HG03025 (cell line): ENCODE data around the gene ILF3.
"Not testable (repeated sequence)": the region's sequence is repeated elsewhere in the genome, so short reads cannot be mapped to it uniquely, and the experiment has no call there.

ENCODE experiments used
- ATAC-seq: cut with Tn5 transposase; IDR thresholded peaks from one replicate; pipeline ENCODE4 v1.9.1; 2021; ENCODE audit warnings: mild to moderate bottlenecking, moderate library complexity; ENCODE audit not compliant: unreplicated experiment, low FRiP score

Gene ILF3

GRCh38 chr19:10671922-10672321, 17.8 kb downstream of the ILF3 start:
- not testable (repeated sequence) for ATAC-seq

DNA sequence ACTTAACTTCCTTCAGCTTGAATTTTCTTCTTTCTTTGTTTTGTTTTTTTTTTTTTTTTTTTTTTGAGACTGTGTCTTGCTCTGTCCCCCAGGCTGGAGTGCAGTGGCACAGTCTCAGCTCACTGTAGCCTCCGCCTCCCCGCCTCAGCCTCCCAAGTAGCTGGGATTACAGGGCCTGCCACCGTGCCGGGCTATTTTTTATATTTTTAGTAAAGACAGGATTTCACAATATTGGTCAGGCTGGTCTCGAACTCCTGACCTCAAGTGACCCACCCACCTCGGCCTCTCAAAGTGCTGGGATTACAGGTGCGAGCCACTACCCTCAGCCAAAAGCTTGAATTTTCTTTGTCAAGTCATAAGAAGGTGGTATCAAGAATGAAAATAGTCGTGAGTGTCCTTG, 21.1 kb downstream of the ILF3 start:
- not testable (repeated sequence) for ATAC-seq

DNA sequence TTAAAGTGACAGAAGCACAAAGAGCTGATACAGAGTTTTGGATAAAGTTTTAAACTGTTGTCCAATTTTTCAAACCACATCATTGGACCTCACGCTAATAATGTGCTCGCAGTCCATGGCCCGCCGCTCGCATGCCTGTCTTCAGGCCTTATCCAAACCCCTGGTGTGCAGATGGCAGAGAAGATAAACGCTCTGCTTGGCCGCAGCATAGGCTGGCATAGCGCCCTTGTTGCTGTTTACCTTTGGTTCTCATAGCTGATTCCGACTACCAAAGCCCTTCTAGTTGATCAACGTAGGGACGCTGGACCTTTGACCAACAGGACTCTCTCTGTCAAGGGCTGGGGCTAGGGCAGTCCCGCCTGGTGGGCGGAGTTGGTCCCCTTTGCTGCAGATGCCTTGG, 23.6 kb downstream of the ILF3 start:
- ATAC-seq, result no peak

GRCh38 chr19:10678813-10679212, 24.7 kb downstream of the ILF3 start:
- ATAC-seq, result no peak

DNA sequence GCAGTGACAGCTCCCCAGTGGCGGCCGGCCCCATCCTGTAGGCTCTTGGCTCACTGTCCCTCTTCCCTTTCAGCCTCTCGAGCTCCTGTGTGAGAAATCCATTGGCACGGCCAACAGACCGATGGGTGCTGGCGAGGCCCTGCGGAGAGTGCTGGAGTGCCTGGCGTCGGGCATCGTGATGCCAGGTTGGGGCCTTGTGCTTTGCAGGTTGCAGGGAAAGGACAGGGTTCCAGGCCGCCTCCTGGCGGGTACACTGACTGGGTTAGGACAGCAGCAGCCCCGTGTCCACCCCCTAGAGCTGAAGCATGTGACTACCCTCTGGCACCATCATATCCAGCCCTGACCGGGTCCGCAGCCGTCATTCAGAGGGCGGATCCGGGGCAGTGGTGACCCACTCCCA, 25.6 kb downstream of the ILF3 start:
- no peak for ATAC-seq

GRCh38 chr19:10680545-10681135, 26.5 kb downstream of the ILF3 start:
- no peak for ATAC-seq

- no peak for ATAC-seq
Measured at GRCh38 chr19:10681658-10682057, 27.5 kb downstream of the ILF3 start.

DNA sequence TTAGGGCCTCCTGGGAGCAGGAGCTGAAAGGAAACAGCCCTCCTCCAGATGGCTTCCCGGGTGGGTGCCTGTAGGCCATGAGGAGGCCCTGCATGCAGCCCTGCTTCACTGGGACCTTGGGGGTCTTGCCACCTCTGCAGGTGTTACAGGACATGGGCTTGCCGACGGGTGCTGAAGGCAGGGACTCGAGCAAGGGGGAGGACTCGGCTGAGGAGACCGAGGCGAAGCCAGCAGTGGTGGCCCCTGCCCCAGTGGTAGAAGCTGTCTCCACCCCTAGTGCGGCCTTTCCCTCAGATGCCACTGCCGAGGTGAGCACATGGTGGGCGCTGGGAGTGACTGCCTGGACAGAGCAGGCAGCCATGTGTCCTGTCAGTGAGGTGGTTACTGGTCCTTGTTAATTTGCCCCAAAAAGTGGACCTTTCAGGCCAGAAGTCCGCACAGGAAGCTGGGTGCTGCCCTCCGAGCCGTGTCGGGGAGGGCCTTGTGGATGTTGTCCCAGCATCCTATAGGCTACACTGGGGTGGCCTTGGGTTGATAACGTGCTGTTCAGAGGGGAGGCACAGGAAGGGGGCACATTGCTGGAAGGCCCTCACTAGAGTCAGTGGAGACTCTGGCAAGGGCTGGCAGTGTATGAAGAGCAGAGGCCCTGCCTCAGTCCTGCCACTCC, 28.4 kb downstream of the ILF3 start:
- ATAC-seq, result no peak

GRCh38 chr19:10683064-10683426, 28.9 kb downstream of the ILF3 start:
- no peak for ATAC-seq

DNA sequence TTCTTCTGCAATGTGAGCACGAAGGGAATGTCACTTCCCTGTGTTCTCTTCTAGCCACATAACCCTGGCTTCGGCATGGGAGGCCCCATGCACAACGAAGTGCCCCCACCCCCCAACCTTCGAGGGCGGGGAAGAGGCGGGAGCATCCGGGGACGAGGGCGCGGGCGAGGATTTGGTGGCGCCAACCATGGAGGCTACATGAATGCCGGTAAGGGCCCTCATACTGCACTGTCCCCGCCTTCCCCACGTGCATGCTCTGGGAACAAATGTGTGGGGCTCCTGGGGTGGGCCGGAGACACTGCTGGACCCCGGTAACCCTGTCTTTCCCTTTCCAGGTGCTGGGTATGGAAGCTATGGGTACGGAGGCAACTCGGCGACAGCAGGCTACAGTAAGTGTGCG, 29.4 kb downstream of the ILF3 start:
- no peak for ATAC-seq

GRCh38 chr19:10685210-10685609, 31.1 kb downstream of the ILF3 start:
- ATAC-seq, result no peak

GRCh38 chr19:10686193-10686592, 32.0 kb downstream of the ILF3 start:
- no peak for ATAC-seq

GRCh38 chr19:10686661-10687517, 32.7 kb downstream of the ILF3 start:
- no peak for ATAC-seq

DNA sequence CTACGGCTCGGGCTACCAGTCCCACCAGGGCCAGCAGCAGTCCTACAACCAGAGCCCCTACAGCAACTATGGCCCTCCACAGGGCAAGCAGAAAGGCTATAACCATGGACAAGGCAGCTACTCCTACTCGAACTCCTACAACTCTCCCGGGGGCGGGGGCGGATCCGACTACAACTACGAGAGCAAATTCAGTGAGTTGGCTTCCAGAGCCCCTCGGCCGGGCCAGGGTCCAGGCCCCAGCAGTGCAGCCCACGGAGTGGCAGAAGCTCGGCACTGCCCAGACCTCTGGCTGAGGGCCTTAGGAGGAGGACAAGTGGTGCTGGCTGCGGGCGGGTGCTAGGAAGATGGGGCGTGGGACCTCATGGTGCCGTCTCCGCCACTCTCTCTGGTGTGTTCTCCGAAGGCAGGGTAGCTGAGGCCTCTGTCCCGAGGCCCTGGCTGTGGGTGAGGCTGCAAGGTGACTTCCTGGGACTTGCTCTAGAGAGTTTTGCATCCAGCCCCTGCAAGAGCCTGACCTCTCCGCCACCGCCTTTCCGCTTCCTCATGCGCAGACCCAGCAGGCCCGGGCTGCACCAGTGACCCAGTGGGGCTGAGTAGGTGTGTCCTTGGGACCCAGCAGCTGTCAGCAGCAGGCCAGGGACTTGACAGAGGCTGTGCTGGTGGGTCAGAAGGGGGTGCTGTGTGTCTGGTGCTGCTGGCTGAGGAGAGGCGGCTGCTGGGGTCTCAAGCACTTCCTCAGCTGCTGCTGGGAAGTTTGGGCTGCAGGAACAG, 33.6 kb downstream of the ILF3 start:
- no peak for ATAC-seq

- ATAC-seq, result no peak
Measured at GRCh38 chr19:10688545-10689280, 34.6 kb downstream of the ILF3 start.

GRCh38 chr19:10690341-10690781, 36.2 kb downstream of the ILF3 start:
- no peak for ATAC-seq

DNA sequence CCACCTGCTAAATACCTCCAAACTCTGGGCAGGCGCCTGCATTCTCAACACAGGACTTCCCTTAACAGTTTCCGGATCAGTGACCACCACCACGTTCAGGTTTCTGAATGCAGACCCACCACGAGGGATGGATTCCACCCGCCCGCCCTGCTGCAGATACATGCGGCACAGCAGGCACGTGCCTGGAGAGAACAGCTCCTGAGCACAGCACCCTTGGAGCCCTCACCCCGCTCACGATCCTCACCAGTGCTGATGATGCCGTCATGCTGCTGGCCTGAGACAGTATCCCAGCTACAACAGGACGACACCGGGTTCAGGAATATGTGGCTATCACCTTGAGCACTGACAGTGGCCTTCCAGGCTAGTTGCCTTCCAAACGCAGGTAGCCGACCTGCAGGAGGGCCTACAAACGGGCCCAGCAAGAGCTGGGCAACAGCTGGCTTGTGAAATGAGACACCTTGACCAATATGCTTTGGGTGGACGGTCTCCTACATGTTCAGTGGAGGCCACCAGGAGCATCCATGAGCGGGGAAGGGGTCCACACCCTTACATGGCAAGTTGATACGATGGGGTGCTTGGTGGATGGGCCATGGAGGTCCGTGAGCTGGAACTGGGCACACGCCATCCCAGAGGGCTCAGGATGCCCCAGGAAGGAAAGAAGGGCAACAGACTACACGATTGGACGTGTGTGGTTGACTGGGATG, 37.2 kb downstream of the ILF3 start:
- ATAC-seq, result no peak

DNA sequence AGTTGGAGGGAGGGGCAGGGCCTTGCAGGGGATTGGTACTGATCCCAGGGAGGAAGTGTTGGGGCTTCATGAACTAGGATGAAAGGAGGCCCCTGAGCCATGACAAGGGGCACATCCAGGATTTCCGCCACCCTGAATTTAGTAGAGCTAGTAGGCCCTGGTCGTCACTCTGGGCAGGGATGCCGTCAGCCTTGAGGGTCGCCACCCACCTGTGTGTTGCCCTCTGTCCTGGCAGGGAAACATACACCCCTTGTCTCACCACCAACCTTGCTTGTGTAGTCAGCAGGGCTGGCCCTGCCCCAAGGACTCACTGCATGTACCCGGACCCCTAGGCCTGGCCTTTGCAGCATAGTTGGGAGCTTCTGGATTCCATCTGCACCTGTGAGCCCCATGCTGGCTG, 37.7 kb downstream of the ILF3 start:
- ATAC-seq, result no peak

GRCh38 chr19:10692673-10693264, 38.6 kb downstream of the ILF3 start:
- no peak for ATAC-seq
